DMS53 (cell line): ENCODE results near the gene KIF9.
"Not testable (repeated sequence)": the region's sequence is repeated elsewhere in the genome, so short reads cannot be mapped to it uniquely, and the experiment has no call there.

Experiments used
- DNase-seq: peaks from one replicate; lab custom pipeline; 2025; lab: John Stamatoyannopoulos, UW

Gene KIF9

DNA sequence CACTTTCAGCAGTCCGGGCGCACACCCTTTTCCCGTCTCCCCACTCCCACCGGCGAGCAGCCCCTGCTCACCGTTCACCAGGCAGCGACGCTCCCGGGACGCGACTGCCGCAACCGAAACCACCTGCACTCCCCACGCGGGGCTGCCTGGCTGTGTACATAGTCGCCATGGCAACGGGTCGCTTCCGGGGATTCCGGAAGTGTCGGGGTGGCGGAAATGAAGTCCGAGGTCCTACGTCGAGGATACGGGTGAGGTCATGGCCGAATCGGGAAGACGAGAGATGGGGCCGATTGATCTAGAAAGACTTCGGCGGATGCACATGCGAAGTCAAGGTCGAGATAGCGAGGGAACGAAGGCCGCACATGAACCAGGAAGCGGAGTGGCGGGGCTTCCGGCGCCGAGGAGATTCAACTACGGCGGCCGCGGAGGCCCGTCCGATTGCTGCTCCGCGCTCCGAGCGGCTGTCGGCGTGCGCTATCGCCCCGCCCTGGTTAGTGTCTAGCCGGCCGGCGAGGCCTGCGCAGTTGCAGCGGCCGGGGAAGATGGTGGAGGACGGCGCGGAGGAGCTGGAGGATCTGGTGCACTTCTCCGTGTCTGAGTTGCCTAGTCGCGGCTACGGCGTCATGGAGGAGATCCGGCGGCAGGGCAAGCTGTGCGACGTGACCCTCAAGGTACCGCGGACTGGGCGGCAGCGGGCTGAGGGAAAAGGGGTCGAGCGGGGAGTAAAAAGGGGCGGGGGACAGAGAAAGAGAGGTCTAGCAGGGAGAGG is at the start of gene KIF9, which contains the start of gene KLHL18:
TSS of gene KIF9 (minus strand) at position 376 of the 769 bp plus-strand sequence. CDS start 5,425 bp downstream, outside the sequence.
TSS of gene KLHL18 (plus strand) at position 521 of the 769 bp plus-strand sequence. CDS start at position 543, 22 bp downstream.
- DNase-seq = peak; percentile 90

DNA sequence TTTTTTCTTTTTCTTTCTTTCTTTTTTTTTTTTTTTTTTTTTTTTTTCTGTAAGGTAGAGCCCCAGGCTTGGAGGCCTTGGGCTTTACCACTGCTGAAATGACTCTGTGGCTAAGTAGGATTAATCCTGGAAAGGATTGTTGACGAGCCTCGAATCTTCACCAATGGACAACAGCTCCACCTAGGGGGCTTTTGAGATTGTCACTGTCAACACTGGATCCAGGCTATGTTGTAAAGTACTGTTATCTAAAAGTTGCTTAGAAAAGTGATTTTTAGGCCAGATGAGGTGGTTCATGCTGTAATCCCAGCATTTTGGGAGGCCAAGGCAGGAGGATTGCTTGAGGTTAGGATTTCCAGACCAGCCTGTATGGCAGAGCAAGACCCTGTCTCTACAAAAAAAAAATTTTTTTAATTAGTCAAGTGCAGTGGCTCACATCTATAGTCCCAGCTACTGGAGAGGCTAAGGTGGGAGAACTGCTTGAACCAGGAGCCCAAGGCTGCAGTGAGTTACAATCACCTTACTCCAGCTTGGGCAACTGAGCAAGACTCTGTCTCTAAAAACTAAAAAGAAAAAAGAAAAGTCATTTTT is 41.8 kb upstream of the KIF9 start:
- DNase-seq = peak; percentile 74

DNA sequence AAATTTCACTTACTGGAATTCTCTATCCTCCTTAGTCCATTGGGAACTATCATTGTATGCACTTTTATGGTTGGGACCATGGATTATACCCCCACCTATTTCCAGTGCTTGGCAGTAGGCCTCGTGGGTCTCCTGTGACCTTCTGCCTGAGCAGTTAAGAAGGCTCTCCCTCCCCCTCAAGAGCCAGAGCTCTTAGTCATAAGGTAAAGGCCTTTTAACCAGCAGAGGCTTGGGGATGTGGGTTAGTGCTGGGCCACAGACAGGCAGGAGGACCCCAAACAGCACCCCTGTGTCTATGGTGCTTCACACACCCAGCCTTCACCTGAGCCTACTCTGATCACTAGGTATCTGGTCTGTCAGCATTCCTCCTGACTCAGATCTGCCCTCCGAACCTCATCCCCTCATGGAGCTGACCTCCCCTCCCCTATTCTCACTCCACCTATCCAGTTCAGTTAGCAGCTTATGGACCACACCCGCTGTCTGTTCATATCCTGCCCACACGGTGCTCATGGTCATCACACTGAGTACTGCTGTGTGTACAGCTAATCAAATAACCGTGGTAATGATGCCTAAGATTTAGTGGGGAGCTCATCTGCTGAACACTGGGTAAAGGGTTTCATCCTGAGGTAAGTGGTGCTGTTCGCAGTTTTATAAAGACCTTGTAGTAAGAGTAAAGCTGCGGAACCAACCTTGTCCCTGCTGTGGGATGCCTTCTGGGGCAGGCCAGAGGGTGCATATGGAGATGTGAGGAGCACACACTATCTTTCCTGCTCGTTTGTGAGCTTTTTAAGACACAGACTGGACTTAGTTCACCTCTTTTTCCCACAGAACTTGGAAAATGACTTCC is 41.1 kb upstream of the KIF9 start:
- DNase-seq = peak; percentile 3

DNA sequence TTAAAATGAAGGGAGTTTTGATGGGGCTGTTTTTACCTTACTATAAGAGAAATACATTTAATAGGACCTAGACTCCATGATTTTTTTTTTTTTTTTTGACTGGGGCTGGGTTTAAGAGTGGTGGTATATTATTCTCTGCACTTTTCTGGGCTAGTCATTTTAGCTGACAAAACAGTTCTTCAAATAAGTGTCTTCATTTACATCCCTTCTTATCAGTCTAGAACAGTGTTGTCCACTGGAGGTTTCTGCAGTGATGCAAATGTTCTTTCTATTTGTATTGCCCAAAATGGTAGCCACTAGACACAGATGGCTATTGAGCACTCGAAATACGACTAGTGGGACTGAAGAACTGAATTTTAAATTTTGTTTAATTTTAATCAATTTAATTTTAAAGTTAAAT is 37.4 kb upstream of the KIF9 start:
- DNase-seq = no peak

DNA sequence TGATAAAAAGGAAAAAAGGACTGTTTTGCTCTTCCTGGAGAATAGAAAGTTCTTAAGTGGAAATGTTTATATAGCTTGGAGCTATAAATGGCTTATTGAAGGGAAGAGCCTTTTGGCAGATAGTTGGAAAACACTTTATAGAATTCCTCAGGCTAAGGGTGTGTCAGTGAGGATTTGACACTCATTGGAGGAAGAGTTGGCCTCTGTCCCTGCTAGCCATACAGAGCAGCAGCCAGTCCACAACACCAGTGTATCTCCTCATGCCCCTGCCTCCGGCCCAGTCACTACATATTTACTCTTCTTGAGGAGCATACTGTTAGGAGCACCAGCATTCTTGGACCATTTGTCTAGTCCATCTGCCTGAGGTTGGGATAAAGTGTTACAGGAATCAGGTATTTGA is 36.3 kb upstream of the KIF9 start:
- no peak for DNase-seq

GRCh38 chr3:47316151-47316550 is 33.6 kb upstream of the KIF9 start:
- not testable (repeated sequence) for DNase-seq

- DNase-seq = no peak
Measured at GRCh38 chr3:47315069-47315647, 32.6 kb upstream of the KIF9 start.

GRCh38 chr3:47314056-47314764 is 31.6 kb upstream of the KIF9 start:
- DNase-seq = no peak

GRCh38 chr3:47313341-47314055 is 30.9 kb upstream of the KIF9 start:
- no peak for DNase-seq

DNA sequence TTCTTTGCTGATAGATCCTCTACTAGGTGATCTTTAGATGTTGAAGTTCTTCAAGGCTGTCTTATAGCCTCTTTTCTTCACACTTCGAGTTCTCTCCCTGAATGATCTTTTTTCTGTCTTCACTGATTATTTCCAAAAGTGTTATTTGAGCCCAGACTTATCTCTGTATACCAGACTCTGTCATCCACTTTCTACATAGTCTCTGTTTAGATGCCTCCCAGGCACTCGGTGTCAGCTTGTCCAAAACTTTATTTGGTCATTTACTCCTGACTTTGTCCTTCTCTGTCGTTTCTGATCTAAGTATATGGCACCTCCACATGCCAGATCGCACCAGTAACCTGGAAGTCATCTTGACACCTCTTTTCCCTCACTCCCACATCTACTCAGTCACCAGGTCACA is 27.8 kb upstream of the KIF9 start:
- DNase-seq = no peak

- not testable (repeated sequence) for DNase-seq
Measured at GRCh38 chr3:47309231-47309630, 26.6 kb upstream of the KIF9 start.

DNA sequence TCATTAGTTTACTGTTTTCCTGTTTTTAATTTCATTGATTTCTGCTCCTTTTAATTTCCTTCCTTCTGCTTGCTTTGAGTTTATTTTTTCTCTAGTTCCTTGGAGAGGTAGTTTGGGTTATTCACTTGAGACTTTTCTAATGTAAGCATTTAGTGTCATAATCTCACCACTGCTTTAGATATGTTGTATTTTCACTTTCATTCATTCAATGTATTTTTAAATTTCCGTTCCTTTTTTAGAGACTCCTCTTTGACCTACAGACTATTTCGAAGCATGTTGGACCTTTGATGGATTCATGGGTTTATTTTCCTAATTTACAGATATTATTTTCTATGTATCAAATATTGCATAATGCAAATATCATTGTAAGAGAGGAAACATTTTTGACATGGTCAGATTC is 23.4 kb upstream of the KIF9 start:
- DNase-seq = no peak

DNA sequence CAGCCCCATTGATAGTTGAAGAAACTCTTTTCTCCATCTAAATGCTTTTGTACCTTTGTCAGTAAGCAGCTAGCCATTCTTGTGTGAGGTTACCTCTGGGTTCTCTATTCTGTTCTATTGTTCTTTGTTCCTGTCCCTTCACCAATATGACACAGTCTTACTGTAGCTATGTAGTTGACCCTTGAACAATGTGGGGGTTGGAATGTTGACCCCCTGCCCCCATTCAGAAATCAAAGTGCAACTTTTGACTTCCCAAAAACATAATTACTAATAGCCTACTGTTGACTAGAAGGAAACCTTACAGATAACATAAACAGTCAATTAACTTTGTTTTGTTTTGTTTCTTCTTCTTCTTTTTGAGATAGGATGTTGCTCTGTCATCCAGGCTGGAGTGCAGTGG is 18.9 kb upstream of the KIF9 start:
- DNase-seq = no peak

GRCh38 chr3:47299381-47300318 is 17.1 kb upstream of the KIF9 start:
- DNase-seq = no peak

- no peak for DNase-seq
Measured at GRCh38 chr3:47298439-47298838, 15.8 kb upstream of the KIF9 start.

- DNase-seq = no peak
Measured at GRCh38 chr3:47296562-47297302, 14.1 kb upstream of the KIF9 start.

GRCh38 chr3:47295976-47296375 is 13.4 kb upstream of the KIF9 start:
- DNase-seq = no peak

DNA sequence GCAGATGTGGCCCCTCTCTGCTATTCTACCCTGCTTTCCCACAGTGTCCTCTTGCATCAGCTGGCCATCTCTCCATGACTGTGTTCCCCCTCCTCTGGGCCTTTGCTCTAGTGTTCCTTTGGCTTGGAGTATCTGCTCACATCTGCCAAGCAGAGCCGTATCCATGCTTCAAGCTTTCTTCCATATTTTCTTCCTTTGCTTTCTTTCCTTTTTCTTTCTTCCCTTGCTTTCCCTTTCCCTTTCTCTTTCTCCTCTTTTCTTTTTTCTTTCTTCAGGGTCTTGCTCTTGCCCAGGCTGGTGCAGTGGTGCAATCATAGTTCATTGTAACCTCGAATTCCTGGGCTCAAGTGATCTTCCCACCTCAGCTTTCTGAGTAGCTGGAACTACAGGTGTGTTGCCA is 12.7 kb upstream of the KIF9 start:
- DNase-seq = no peak

DNA sequence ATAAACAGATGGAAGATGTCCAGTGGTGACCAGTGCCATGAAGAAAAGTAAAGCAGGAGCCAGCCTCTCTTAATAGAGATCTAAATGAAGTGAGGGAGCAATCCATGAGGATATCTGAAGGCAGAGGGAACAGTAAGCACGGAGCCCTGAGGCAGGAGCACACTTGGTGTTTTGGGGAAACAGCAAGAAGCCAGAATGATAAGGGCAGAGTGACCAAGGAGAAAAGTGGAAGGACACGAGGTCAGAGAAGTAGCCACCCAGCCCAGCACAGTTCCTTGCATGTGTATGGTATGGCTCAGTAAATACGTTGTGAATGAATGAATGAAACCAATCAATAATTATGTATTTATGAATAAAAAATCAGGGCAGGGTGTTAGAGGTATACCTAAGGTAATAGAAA is 11.8 kb upstream of the KIF9 start:
- no peak for DNase-seq
